Neural progenitor cell (in vitro differentiated cells): Measurements from ENCODE around the gene AUTS2.

Experiments
- CTCF ChIP-seq: fragments of 200-600 bp; sonication (generic); IDR thresholded peaks from 2 replicates; pipeline ENCODE4 v1.5.1; 2017; ENCODE audit warnings: antibody characterized with exemption, mild to moderate bottlenecking
- EZH2 ChIP-seq: fragments of 200-600 bp; sonication (generic); IDR thresholded peaks from 2 replicates; pipeline ENCODE4 v1.6.1; 2017; ENCODE audit warnings: antibody characterized with exemption, mild to moderate bottlenecking, moderate library complexity
- EZH2phosphoT487 ChIP-seq: fragments of 200-600 bp; sonication (generic); IDR thresholded peaks from 2 replicates; pipeline ENCODE4 v1.6.1; 2017; ENCODE audit warnings: antibody characterized with exemption

DNA sequence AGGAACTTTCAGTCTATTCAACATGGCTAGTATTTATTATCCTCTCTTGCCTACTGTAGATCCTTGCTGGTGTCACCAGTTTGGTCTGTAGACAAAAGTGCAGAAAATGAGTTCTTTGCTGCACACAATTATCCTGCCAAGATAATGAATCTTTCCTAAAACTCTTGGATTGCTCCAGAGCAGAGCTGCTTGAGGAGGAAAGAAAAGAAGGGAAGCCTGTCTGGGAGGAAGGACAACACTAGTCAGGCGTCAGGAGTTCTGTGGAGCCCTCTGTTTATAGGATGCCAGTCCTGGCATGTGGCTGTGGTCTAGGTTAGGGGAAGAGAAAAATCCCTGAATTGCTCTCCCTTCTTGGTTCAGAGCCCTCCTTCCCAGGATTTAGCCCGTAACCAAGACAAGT, 1103.7 kb downstream of the AUTS2 start:
- TF ChIP-seq CTCF, result no peak
- no peak for TF ChIP-seq EZH2
- no peak for TF ChIP-seq EZH2phosphoT487
